ENCODE data around the gene ANTXRL. TPM values are rescaled to one million over a fixed set of nuclear protein-coding genes. Genes with fewer than 3 reads are reported as not detected.
"Not testable (repeated sequence)": the region's sequence is repeated elsewhere in the genome, so short reads cannot be mapped to it uniquely, and the experiment has no call there.

Gene ANTXRL
- total RNA-seq, 1 donor from 2014 or later: not detected

GRCh38 chr10:46329690-46330016 lies 42.9 kb downstream of the ANTXRL start:
- TF ChIP-seq, protein P1, sequence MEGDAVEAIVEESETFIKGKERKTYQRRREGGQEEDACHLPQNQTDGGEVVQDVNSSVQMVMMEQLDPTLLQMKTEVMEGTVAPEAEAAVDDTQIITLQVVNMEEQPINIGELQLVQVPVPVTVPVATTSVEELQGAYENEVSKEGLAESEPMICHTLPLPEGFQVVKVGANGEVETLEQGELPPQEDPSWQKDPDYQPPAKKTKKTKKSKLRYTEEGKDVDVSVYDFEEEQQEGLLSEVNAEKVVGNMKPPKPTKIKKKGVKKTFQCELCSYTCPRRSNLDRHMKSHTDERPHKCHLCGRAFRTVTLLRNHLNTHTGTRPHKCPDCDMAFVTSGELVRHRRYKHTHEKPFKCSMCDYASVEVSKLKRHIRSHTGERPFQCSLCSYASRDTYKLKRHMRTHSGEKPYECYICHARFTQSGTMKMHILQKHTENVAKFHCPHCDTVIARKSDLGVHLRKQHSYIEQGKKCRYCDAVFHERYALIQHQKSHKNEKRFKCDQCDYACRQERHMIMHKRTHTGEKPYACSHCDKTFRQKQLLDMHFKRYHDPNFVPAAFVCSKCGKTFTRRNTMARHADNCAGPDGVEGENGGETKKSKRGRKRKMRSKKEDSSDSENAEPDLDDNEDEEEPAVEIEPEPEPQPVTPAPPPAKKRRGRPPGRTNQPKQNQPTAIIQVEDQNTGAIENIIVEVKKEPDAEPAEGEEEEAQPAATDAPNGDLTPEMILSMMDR (IDR thresholded peaks at IDR 0.05; ENCODE audit: unreplicated experiment): no peak
- no peak overlapping the region for H3K27ac Mint-ChIP-seq (ENCODE audit: unreplicated experiment)
- DNase-seq (ENCODE audit: low spot score): no peak
- no peak overlapping the region for H3K4me3 Mint-ChIP-seq (ENCODE audit: unreplicated experiment)
- H3K36me3 Mint-ChIP-seq (ENCODE audit: low read depth, unreplicated experiment): peaks cover 4% of the 10 kb centered on the region
- no peaks in the 10 kb centered on the region for H3K9me3 Mint-ChIP-seq (ENCODE audit: unreplicated experiment)
- H3K4me1 Mint-ChIP-seq (ENCODE audit: unreplicated experiment): no peaks in the 10 kb centered on the region
- peaks cover 3% of the 10 kb centered on the region for H3K27me3 Mint-ChIP-seq (ENCODE audit: unreplicated experiment)

- TF ChIP-seq, protein P1 (IDR thresholded peaks at IDR 0.05; ENCODE audit: unreplicated experiment): no peak
- DNase-seq (ENCODE audit: low spot score): no peak
- Mint-ChIP-seq H3K4me3 (ENCODE audit: unreplicated experiment) (no peak overlapping the region), H3K36me3 (ENCODE audit: low read depth, unreplicated experiment) (peaks cover 3% of the 10 kb centered on the region), H3K27ac (ENCODE audit: unreplicated experiment) (no peak overlapping the region), H3K9me3 (ENCODE audit: unreplicated experiment) (no peaks in the 10 kb centered on the region), H3K4me1 (ENCODE audit: unreplicated experiment) (no peaks in the 10 kb centered on the region), H3K27me3 (ENCODE audit: unreplicated experiment) (peaks cover 3% of the 10 kb centered on the region)
These were observed 44.1 kb downstream of the ANTXRL start for GRCh38 chr10:46330894-46331293.

- not testable (repeated sequence) for H3K27me3 Mint-ChIP-seq (ENCODE audit: unreplicated experiment); DNase-seq (ENCODE audit: low spot score)
These were observed 78.7 kb downstream of the ANTXRL start for GRCh38 chr10:46365484-46365883.

GRCh38 chr10:46367209-46367608 lies 80.4 kb downstream of the ANTXRL start:
- not testable (repeated sequence) for H3K4me1 Mint-ChIP-seq (ENCODE audit: unreplicated experiment); H3K36me3 Mint-ChIP-seq (ENCODE audit: low read depth, unreplicated experiment); H3K27me3 Mint-ChIP-seq (ENCODE audit: unreplicated experiment); H3K27ac Mint-ChIP-seq (ENCODE audit: unreplicated experiment); H3K9me3 Mint-ChIP-seq (ENCODE audit: unreplicated experiment); DNase-seq (ENCODE audit: low spot score); H3K4me3 Mint-ChIP-seq (ENCODE audit: unreplicated experiment)

More at GRCh38 chr10:46365484-46365883, 78.7 kb downstream of the ANTXRL start:
- not testable (repeated sequence) for H3K27ac Mint-ChIP-seq (ENCODE audit: unreplicated experiment); H3K4me3 Mint-ChIP-seq (ENCODE audit: unreplicated experiment); H3K36me3 Mint-ChIP-seq (ENCODE audit: low read depth, unreplicated experiment); H3K4me1 Mint-ChIP-seq (ENCODE audit: unreplicated experiment); H3K9me3 Mint-ChIP-seq (ENCODE audit: unreplicated experiment)

DNA sequence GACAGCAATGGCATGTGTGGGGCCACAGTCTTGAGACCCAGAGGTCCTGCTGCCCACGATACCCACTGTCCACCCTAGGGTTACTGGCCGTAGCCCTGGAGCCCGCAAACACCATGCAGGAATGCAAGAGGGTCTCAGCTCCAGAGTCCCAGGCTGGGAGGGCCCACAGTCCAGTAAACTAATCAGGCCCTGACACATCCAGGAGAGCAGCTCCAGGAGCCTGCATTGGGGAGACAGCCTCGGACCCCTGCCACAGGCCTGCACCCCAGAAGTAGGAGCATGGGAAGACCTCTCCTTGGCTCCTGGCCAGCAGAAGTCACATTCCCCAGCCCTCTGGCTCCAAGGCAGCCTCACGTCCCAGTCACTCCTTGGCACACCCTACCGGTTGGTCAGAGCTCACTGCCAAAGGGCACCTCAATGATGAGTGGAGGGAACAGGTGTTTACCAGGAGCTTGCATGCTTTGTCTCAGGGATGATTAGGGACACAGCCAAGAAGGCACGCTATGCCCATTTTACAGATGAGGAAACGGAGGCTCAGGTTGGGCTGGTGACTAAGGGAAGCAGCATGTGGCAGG lies 81.0 kb downstream of the ANTXRL start:
- H3K27ac Mint-ChIP-seq (ENCODE audit: unreplicated experiment); H3K27me3 Mint-ChIP-seq (ENCODE audit: unreplicated experiment); H3K4me1 Mint-ChIP-seq (ENCODE audit: unreplicated experiment); H3K36me3 Mint-ChIP-seq (ENCODE audit: low read depth, unreplicated experiment); H3K4me3 Mint-ChIP-seq (ENCODE audit: unreplicated experiment); DNase-seq (ENCODE audit: low spot score); H3K9me3 Mint-ChIP-seq (ENCODE audit: unreplicated experiment): not testable (repeated sequence)

DNA sequence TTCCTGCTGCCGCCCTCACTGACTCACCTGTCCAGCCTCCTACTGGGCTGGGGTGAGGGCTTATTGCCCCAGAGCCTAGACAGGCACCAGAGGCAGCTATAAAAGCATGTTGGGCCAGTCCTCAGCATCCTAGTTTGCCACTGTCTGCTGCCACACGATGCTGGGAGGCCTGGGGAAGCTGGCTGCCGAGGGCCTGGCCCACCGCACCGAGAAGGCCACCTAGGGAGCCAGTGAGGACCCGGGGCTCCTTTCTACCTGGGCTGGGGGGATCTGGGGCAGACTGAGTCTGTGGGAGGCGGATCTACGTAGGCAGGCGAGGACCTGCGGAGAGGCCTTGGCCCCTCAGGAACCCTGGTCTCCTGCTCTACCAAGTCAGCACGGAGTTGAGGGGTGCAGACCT lies 82.2 kb downstream of the ANTXRL start:
- H3K27me3 Mint-ChIP-seq (ENCODE audit: unreplicated experiment); H3K4me1 Mint-ChIP-seq (ENCODE audit: unreplicated experiment); DNase-seq (ENCODE audit: low spot score); H3K27ac Mint-ChIP-seq (ENCODE audit: unreplicated experiment); H3K36me3 Mint-ChIP-seq (ENCODE audit: low read depth, unreplicated experiment); H3K9me3 Mint-ChIP-seq (ENCODE audit: unreplicated experiment); H3K4me3 Mint-ChIP-seq (ENCODE audit: unreplicated experiment): not testable (repeated sequence)

- not testable (repeated sequence) for H3K27ac Mint-ChIP-seq (ENCODE audit: unreplicated experiment); H3K4me1 Mint-ChIP-seq (ENCODE audit: unreplicated experiment); H3K9me3 Mint-ChIP-seq (ENCODE audit: unreplicated experiment); H3K36me3 Mint-ChIP-seq (ENCODE audit: low read depth, unreplicated experiment); H3K4me3 Mint-ChIP-seq (ENCODE audit: unreplicated experiment); DNase-seq (ENCODE audit: low spot score); H3K27me3 Mint-ChIP-seq (ENCODE audit: unreplicated experiment)
These were observed 87.6 kb downstream of the ANTXRL start for GRCh38 chr10:46374410-46374809.

- H3K27ac Mint-ChIP-seq (ENCODE audit: unreplicated experiment); H3K27me3 Mint-ChIP-seq (ENCODE audit: unreplicated experiment): not testable (repeated sequence)
These were observed 88.6 kb downstream of the ANTXRL start, which contains the start of gene ANXA8L1 for GRCh38 chr10:46375406-46375805. Gene ANXA8L1, plus strand, starts transcription at chr10:46375776. Its CDS starts 76 bp downstream, at chr10:46375852.

DNA sequence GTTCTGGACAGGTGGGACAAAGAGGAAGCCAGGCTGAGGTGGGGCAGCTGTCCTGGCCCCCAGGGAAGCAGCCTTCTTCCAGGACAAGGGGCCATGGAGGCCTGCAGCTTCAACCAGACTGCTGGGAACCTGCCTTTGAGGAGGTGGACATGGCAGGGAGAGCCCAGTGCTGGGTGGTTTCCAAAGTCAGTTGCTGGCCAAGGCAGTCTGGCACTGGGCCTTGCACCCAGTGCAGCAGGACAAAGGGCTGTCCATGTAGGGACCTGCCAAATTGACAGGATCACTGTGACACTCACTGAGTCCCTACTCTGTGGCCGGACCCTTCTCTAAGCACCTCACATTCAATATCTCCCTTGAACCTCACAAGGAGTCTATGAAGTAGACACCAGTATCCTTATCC lies 90.2 kb downstream of the ANTXRL start:
- H3K9me3 Mint-ChIP-seq (ENCODE audit: unreplicated experiment); H3K27ac Mint-ChIP-seq (ENCODE audit: unreplicated experiment); H3K27me3 Mint-ChIP-seq (ENCODE audit: unreplicated experiment): not testable (repeated sequence)

More at GRCh38 chr10:46375406-46375805, 88.6 kb downstream of the ANTXRL start, which contains the start of gene ANXA8L1:
- H3K4me1 Mint-ChIP-seq (ENCODE audit: unreplicated experiment); DNase-seq (ENCODE audit: low spot score); H3K9me3 Mint-ChIP-seq (ENCODE audit: unreplicated experiment); H3K4me3 Mint-ChIP-seq (ENCODE audit: unreplicated experiment); H3K36me3 Mint-ChIP-seq (ENCODE audit: low read depth, unreplicated experiment): not testable (repeated sequence)

DNA sequence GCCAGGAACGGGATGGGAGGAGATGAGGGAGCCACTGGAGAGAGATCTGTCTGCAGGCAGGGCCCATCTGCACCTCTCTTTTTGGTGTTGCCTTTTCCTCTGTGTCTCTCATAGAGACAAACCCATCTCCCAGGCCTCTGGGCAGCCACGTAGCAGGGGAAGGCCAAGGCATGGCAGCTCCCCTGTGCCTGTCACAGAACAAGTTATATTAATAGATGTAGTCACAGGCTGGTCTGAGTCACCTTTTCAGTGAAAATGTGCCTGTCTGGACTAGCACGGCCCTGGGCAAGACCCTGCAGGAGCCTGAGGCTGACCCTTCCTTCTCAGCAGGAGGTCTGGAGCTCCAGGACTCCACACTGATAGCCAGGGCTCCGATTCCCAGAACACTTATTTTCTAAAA lies 90.9 kb downstream of the ANTXRL start:
- not testable (repeated sequence) for H3K4me1 Mint-ChIP-seq (ENCODE audit: unreplicated experiment); H3K9me3 Mint-ChIP-seq (ENCODE audit: unreplicated experiment); DNase-seq (ENCODE audit: low spot score); H3K27me3 Mint-ChIP-seq (ENCODE audit: unreplicated experiment); H3K4me3 Mint-ChIP-seq (ENCODE audit: unreplicated experiment); H3K27ac Mint-ChIP-seq (ENCODE audit: unreplicated experiment); H3K36me3 Mint-ChIP-seq (ENCODE audit: low read depth, unreplicated experiment)

More for the DNA sequence above, 90.2 kb downstream of the ANTXRL start:
- not testable (repeated sequence) for DNase-seq (ENCODE audit: low spot score); H3K36me3 Mint-ChIP-seq (ENCODE audit: low read depth, unreplicated experiment); H3K4me3 Mint-ChIP-seq (ENCODE audit: unreplicated experiment); H3K4me1 Mint-ChIP-seq (ENCODE audit: unreplicated experiment)

DNA sequence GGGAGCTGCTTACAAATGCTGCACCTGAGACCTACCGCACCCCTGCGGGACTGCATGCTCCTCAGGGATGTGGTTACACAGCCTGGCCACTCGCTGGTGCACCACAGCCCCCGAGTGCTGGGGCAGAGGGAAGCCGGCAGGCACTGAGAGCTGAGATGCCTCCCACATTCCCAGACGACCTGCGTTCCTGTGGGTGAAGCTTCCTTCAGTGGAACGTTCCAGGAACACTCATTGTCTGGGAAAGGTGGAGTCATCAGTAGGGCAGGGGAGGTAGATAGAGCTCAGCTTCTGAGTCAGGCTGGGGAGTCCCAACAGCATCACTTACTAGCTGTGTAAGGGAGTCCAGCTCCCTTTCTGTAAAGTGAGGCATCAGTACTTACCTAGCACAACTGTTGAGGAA lies 91.3 kb downstream of the ANTXRL start:
- not testable (repeated sequence) for H3K4me3 Mint-ChIP-seq (ENCODE audit: unreplicated experiment); H3K36me3 Mint-ChIP-seq (ENCODE audit: low read depth, unreplicated experiment); H3K27me3 Mint-ChIP-seq (ENCODE audit: unreplicated experiment); H3K9me3 Mint-ChIP-seq (ENCODE audit: unreplicated experiment); H3K27ac Mint-ChIP-seq (ENCODE audit: unreplicated experiment); H3K4me1 Mint-ChIP-seq (ENCODE audit: unreplicated experiment); DNase-seq (ENCODE audit: low spot score)

Measured in endothelial cell (in vitro differentiated cells).